Measurements from ENCODE around the gene PREP. TPM values are rescaled to one million over a fixed set of nuclear protein-coding genes. Genes with fewer than 3 reads are reported as not detected.

The PREP gene
- total and polyA plus RNA-seq, 4 donors, result 14.1 to 21.8 (median 18.9) TPM

DNA sequence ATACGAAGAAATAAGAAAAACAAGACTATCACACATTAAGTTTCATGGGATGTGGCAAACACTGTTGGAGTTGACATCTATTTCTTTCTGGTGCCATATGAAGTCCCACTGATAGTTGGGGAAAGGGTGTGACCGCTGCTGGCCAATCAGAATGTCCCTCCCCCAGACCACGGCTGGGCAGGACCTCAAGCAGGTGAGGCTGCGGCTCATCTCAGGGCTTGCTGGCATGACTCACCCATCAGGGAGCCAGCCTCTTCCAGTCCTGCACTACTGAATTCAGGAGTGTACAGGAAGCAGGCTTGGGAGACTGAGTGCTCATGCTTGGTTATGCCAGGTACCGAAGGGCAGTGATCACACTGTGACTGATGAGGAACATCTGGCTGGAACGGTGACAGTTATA is 18.9 kb downstream of the PREP start:
- 95% methylated on average over 6 of the region's 6 CpGs for WGBS, 2 donors
- intact Hi-C loops (cut with DNase I), result no loop called here
- DNase-seq (no peak), ATAC-seq (ENCODE audit: low FRiP score) (no peak)
- H3K4me3 ChIP-seq (ENCODE audit: low read length in 2 of 2), result no peak overlapping the region
- no peak overlapping the region for H3K27ac ChIP-seq (ENCODE audit: low read depth in 1 of 2, low read length in 2 of 2)
- peaks cover 0 to 2% of the 10 kb centered on the region in 2 donors for H3K4me1 ChIP-seq (ENCODE audit: control insufficient read depth in 1 of 2, insufficient read depth in 2 of 2, low read length in 2 of 2)
- no peaks in the 10 kb centered on the region for H3K36me3 ChIP-seq (ENCODE audit: control insufficient read depth in 1 of 2, insufficient read depth in 2 of 2, low read length in 1 of 2)
- no peaks in the 10 kb centered on the region for H3K27me3 ChIP-seq (ENCODE audit: control insufficient read depth in 1 of 2, insufficient read depth in 2 of 2, low read length in 1 of 2)
- H3K9me3 ChIP-seq (ENCODE audit: control insufficient read depth, low read length), result no peaks in the 10 kb centered on the region

DNA sequence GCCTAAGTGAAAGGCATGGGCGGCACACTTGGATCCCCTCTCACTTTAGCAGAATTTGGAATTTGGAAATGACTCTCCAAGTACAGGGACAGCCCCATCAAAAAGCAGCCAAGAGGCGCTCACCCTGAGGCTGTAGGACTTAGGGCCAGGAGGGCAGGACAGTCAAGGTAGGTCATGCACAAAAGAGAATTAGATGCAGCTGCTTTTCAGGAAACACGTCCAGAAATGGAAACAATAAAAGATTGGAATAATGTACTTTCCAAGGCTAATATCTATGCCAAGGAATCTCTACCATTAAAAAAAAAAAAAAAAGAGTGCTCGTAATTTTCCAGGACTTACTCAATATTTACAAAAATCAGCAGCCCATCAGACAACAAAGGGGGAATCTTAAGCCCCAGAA is 19.9 kb downstream of the PREP start:
- DNase-seq, result no peak
- H3K4me1 ChIP-seq (ENCODE audit: control insufficient read depth in 1 of 2, insufficient read depth in 2 of 2, low read length in 2 of 2), result peaks cover 0 to 2% of the 10 kb centered on the region in 2 donors
- no peaks in the 10 kb centered on the region for H3K9me3 ChIP-seq (ENCODE audit: control insufficient read depth, low read length)
- 63 to 77% methylated on average over 4 of the region's 4 CpGs for WGBS, 2 donors
- intact Hi-C loops (cut with DNase I), result no loop called here
- ATAC-seq (ENCODE audit: low FRiP score), result no peak
- no peaks in the 10 kb centered on the region for H3K27me3 ChIP-seq (ENCODE audit: control insufficient read depth in 1 of 2, insufficient read depth in 2 of 2, low read length in 1 of 2)
- no peak overlapping the region for H3K4me3 ChIP-seq (ENCODE audit: low read length in 2 of 2)
- H3K27ac ChIP-seq (ENCODE audit: low read depth in 1 of 2, low read length in 2 of 2), result no peak overlapping the region
- H3K36me3 ChIP-seq (ENCODE audit: control insufficient read depth in 1 of 2, insufficient read depth in 2 of 2, low read length in 1 of 2), result no peaks in the 10 kb centered on the region

DNA sequence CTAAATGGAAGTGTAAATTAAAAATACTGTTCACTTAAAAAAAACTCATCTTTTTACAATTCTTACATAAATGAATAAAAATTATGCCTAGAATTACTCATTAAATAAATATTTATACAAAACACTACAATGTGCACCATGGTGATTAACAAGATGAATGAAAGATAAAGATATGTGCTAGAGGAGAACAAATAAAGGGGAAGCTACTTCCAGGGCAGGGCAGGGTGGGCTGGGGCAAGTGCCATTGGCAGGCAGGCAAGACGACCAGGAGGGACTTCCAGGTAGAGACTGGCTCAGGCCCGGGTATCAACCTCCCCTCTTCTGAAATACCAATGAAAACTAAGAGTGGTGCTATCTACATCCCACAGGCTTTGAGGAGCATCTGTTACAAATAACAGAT is 20.4 kb downstream of the PREP start:
- Histone ChIP-seq H3K9me3 (ENCODE audit: control insufficient read depth, low read length) (no peaks in the 10 kb centered on the region), H3K36me3 (ENCODE audit: control insufficient read depth in 1 of 2, insufficient read depth in 2 of 2, low read length in 1 of 2) (no peaks in the 10 kb centered on the region), H3K4me1 (ENCODE audit: control insufficient read depth in 1 of 2, insufficient read depth in 2 of 2, low read length in 2 of 2) (peaks cover 0 to 2% of the 10 kb centered on the region in 2 donors), H3K27ac (ENCODE audit: low read depth in 1 of 2, low read length in 2 of 2) (no peak overlapping the region), H3K27me3 (ENCODE audit: control insufficient read depth in 1 of 2, insufficient read depth in 2 of 2, low read length in 1 of 2) (no peaks in the 10 kb centered on the region), H3K4me3 (ENCODE audit: low read length in 2 of 2) (no peak overlapping the region)
- no peak for DNase-seq
- no peak for ATAC-seq (ENCODE audit: low FRiP score)
- intact Hi-C loops (cut with DNase I), result no loop called here
- 64 to 67% methylated on average over 2 of the region's 2 CpGs for WGBS, 2 donors

DNA sequence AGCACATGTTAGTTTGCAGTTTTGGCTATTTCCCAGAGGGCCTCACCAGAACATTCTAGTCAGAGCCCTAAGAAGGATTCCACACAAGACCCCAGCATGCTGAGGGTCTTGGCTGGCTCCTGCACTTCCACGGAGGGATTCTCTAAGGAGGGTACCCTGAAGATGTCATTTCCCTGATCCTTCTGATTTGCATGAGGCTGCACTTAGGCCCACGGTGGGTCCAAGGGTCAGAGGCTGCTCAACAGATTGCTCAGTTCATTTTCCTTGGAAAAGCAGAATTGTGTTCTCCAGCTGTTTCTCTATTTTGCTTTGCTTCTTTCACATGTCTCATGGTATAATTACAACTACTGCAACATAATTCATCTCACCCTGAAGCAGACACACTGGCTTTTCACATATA is 22.2 kb downstream of the PREP start:
- no peaks in the 10 kb centered on the region for H3K9me3 ChIP-seq (ENCODE audit: control insufficient read depth, low read length)
- no peaks in the 10 kb centered on the region for H3K27me3 ChIP-seq (ENCODE audit: control insufficient read depth in 1 of 2, insufficient read depth in 2 of 2, low read length in 1 of 2)
- peaks cover 0 to 2% of the 10 kb centered on the region in 2 donors for H3K4me1 ChIP-seq (ENCODE audit: control insufficient read depth in 1 of 2, insufficient read depth in 2 of 2, low read length in 2 of 2)
- intact Hi-C loops (cut with DNase I), result no loop called here
- no peak overlapping the region for H3K27ac ChIP-seq (ENCODE audit: low read depth in 1 of 2, low read length in 2 of 2)
- no peak overlapping the region for H3K4me3 ChIP-seq (ENCODE audit: low read length in 2 of 2)
- H3K36me3 ChIP-seq (ENCODE audit: control insufficient read depth in 1 of 2, insufficient read depth in 2 of 2, low read length in 1 of 2), result no peaks in the 10 kb centered on the region
- ATAC-seq (ENCODE audit: low FRiP score) (no peak), DNase-seq (no peak)
- 66 to 83% methylated on average over 2 of the region's 2 CpGs for WGBS, 2 donors

DNA sequence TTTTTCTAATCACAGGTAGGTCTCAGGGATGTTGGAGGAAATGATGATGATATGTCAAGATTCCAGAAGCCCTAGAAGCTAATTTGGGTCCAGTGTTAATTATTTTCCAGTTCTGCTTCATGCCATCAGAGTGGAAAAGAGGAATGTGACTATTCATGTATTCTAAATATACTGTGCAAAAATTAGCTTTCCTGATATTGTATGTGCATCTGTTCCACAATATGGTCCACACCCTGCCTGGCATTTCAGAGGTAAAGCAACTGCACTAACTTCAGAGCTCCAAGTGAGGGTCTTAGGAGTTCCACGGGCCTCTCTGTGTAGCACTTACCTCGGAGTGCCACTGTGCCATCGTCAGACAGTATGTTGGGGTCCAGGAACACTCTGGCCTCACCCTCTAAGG is 27.1 kb downstream of the PREP start:
- ATAC-seq (ENCODE audit: low FRiP score) (no peak), DNase-seq (no peak)
- peaks cover 0 to 5% of the 10 kb centered on the region in 2 donors for H3K36me3 ChIP-seq (ENCODE audit: control insufficient read depth in 1 of 2, insufficient read depth in 2 of 2, low read length in 1 of 2)
- H3K4me3 ChIP-seq (ENCODE audit: low read length in 2 of 2), result no peak overlapping the region
- 90 to 93% methylated on average over 3 of the region's 3 CpGs for WGBS, 2 donors
- intact Hi-C loops (cut with DNase I), result no loop called here
- H3K27me3 ChIP-seq (ENCODE audit: control insufficient read depth in 1 of 2, insufficient read depth in 2 of 2, low read length in 1 of 2), result no peaks in the 10 kb centered on the region
- no peaks in the 10 kb centered on the region for H3K4me1 ChIP-seq (ENCODE audit: control insufficient read depth in 1 of 2, insufficient read depth in 2 of 2, low read length in 2 of 2)
- H3K9me3 ChIP-seq (ENCODE audit: control insufficient read depth, low read length), result no peaks in the 10 kb centered on the region
- no peak overlapping the region for H3K27ac ChIP-seq (ENCODE audit: low read depth in 1 of 2, low read length in 2 of 2)

DNA sequence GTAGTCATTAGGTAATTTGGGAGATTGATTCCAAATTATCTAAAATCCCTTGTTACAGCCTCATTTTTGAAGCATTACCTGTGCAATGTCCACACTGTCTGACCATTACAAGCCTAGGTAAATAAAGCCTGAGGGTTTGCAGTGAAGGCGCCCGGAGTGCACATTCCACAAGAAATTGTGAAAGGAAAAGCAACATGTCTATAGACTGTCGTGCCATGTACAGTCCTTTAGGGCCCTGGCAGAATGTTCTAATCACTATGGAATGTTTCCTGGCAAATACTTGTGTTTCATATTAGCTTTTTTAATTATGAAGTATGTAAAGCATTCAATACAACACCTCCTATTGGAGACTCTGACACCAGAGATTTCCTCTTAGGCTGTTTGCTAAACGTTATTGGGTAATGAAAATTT is 28.9 kb downstream of the PREP start:
- no peaks in the 10 kb centered on the region for H3K4me1 ChIP-seq (ENCODE audit: control insufficient read depth in 1 of 2, insufficient read depth in 2 of 2, low read length in 2 of 2)
- DNase-seq (no peak), ATAC-seq (ENCODE audit: low FRiP score) (no peak)
- no peaks in the 10 kb centered on the region for H3K27me3 ChIP-seq (ENCODE audit: control insufficient read depth in 1 of 2, insufficient read depth in 2 of 2, low read length in 1 of 2)
- intact Hi-C loops (cut with DNase I), result no loop called here
- H3K4me3 ChIP-seq (ENCODE audit: low read length in 2 of 2), result no peak overlapping the region
- no peak overlapping the region for H3K27ac ChIP-seq (ENCODE audit: low read depth in 1 of 2, low read length in 2 of 2)
- WGBS, 2 donors, result 16 to 19% methylated on average over 4 of the region's 4 CpGs
- H3K9me3 ChIP-seq (ENCODE audit: control insufficient read depth, low read length), result no peaks in the 10 kb centered on the region
- peaks cover 0 to 5% of the 10 kb centered on the region in 2 donors for H3K36me3 ChIP-seq (ENCODE audit: control insufficient read depth in 1 of 2, insufficient read depth in 2 of 2, low read length in 1 of 2)

DNA sequence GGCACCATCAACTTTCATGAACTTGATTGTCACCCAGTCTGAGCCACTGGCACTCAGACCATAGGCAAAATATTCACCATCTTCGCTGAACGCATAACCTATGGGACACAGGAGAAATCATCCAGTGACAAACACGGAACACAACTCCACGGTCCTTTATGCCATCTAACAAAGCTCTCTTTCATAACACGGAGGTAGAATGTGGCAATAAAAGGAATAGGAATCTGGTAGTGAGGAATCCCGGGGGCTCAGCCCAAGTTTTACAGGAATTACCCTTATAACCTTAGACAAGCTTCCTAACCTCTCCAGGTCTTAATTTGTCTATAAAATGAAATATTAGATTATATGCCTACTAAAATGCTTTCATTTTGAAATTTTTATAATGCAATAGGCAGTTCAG is 29.4 kb downstream of the PREP start:
- H3K36me3 ChIP-seq (ENCODE audit: control insufficient read depth in 1 of 2, insufficient read depth in 2 of 2, low read length in 1 of 2), result peaks cover 0 to 7% of the 10 kb centered on the region in 2 donors

DNA sequence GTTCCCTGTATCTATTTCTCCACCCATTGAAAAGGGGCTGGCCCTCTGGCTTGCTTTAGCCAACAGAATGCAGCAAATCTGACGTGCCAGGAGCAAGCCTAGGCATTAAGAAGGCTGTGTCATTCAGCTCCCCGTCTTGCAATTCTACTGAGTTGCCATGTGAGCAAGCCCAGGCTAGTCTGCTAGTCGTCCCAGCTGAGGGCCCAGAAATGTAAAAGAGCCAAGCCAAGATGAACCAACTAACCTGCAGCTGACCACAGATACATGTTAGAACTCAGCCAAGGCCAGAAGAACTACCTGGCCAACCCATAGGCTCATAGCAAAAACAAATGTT is 30.1 kb downstream of the PREP start:
- H3K27ac ChIP-seq (ENCODE audit: low read depth in 1 of 2, low read length in 2 of 2), result no peak overlapping the region
- WGBS, 2 donors, result 87 to 88% methylated on average over 3 of the region's 3 CpGs
- H3K27me3 ChIP-seq (ENCODE audit: control insufficient read depth in 1 of 2, insufficient read depth in 2 of 2, low read length in 1 of 2), result no peaks in the 10 kb centered on the region
- DNase-seq, result no peak
- intact Hi-C loops (cut with DNase I), result no loop called here
- H3K9me3 ChIP-seq (ENCODE audit: control insufficient read depth, low read length), result no peaks in the 10 kb centered on the region
- no peak overlapping the region for H3K4me3 ChIP-seq (ENCODE audit: low read length in 2 of 2)
- no peaks in the 10 kb centered on the region for H3K4me1 ChIP-seq (ENCODE audit: control insufficient read depth in 1 of 2, insufficient read depth in 2 of 2, low read length in 2 of 2)
- H3K36me3 ChIP-seq (ENCODE audit: control insufficient read depth in 1 of 2, insufficient read depth in 2 of 2, low read length in 1 of 2), result peaks cover 0 to 7% of the 10 kb centered on the region in 2 donors
- no peak for ATAC-seq (ENCODE audit: low FRiP score)

More for the DNA sequence above, 29.4 kb downstream of the PREP start:
- no peak overlapping the region for H3K27ac ChIP-seq (ENCODE audit: low read depth in 1 of 2, low read length in 2 of 2)
- no peaks in the 10 kb centered on the region for H3K9me3 ChIP-seq (ENCODE audit: control insufficient read depth, low read length)
- no peak overlapping the region for H3K4me3 ChIP-seq (ENCODE audit: low read length in 2 of 2)
- no peaks in the 10 kb centered on the region for H3K27me3 ChIP-seq (ENCODE audit: control insufficient read depth in 1 of 2, insufficient read depth in 2 of 2, low read length in 1 of 2)
- WGBS, 2 donors, result 92 to 93% methylated on average over 6 of the region's 6 CpGs
- intact Hi-C loops (cut with DNase I), result no loop called here
- DNase-seq (no peak), ATAC-seq (ENCODE audit: low FRiP score) (no peak)
- no peaks in the 10 kb centered on the region for H3K4me1 ChIP-seq (ENCODE audit: control insufficient read depth in 1 of 2, insufficient read depth in 2 of 2, low read length in 2 of 2)

DNA sequence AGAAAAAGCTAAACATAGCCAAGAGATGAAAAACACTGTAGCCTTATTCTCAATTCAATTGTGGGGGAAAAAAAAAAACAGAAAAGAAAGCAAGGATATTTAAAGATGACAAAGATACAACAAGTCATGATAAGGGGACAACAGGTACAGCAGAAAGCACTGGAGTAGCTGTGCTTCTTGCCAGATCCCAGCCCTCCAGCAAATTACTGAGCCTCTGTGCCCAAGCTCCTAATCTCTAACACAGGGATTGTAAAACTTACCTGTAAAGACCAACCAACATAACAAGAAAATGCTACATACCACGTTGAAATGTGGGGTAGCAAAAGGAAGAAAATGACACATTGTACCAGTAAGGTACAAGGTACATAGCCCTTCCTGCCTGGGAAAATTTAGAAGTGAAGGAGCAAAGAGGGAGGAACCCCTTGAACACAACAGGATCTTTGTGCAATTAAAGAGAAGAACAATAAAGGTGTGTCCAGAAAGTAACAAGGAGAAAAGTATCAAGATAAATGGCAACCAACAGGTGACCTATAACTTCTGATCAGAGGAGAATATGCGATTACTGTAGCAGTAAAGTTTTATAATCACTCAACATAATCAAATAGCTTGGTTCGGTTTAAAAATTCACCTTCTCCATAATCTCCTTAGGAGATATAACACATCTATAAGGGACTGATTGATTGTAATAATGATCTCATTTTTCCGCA is 30.6 kb downstream of the PREP start:
- H3K9me3 ChIP-seq (ENCODE audit: control insufficient read depth, low read length), result no peaks in the 10 kb centered on the region
- no peak overlapping the region for H3K4me3 ChIP-seq (ENCODE audit: low read length in 2 of 2)
- H3K36me3 ChIP-seq (ENCODE audit: control insufficient read depth in 1 of 2, insufficient read depth in 2 of 2, low read length in 1 of 2), result peaks cover 0 to 7% of the 10 kb centered on the region in 2 donors
- H3K27ac ChIP-seq (ENCODE audit: low read depth in 1 of 2, low read length in 2 of 2), result no peak overlapping the region
- ATAC-seq (ENCODE audit: low FRiP score) (no peak), DNase-seq (no peak)
- no peaks in the 10 kb centered on the region for H3K4me1 ChIP-seq (ENCODE audit: control insufficient read depth in 1 of 2, insufficient read depth in 2 of 2, low read length in 2 of 2)
- WGBS, 2 donors, result 92 to 93% methylated on average over 4 of the region's 4 CpGs
- intact Hi-C loops (cut with DNase I), result no loop called here
- H3K27me3 ChIP-seq (ENCODE audit: control insufficient read depth in 1 of 2, insufficient read depth in 2 of 2, low read length in 1 of 2), result no peaks in the 10 kb centered on the region

Data from aorta (tissue), 5 donors.